NCI-H2171 (cell line): ENCODE data around the gene ARHGAP28.

ENCODE experiments used
- DNase-seq: peaks from one replicate; lab custom pipeline; 2025; lab: John Stamatoyannopoulos, UW

Gene ARHGAP28

GRCh38 chr18:6961331-6961730 is 231.8 kb downstream of the ARHGAP28 start:
- no peak for DNase-seq

DNA sequence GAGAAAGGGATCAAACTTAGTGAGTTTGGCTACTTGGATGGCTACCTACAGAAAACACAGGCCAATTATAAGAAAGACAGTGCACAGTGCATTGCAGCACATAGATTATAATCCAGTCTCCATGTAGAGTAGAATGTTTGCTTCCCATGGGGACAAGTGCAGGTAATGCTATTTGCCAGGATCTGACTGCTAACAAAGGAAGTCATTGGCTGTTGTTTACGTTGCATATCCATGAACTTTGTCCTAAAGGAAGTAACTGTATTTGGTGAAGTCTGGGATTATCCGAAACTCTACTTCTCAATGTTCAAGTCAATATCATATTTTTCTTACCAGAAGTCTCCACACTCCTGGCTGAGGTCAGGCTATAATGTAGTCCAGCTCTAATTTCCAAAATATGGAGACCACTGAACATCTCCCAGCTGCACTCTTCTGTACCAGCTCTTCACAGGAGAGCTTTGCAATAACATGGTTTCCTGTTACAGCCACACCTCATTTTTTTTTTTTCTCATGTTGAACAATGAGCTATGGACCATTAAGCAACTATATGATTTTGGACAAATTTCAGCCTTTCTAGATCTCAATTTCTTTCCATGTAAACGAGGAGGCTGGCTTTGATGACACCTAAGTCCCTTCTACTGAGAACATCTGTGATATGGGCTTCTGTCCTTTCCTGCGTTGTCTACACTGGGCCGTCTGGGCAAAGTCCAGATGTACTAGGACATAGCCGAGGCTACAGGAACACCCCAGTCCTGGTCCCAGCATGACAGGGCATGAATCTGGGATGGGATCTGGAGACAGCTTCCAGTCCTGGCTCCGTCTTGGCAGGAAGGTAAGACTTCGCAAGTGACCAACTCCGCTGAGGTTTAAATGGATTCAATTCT is 233.3 kb downstream of the ARHGAP28 start:
- DNase-seq = no peak

DNA sequence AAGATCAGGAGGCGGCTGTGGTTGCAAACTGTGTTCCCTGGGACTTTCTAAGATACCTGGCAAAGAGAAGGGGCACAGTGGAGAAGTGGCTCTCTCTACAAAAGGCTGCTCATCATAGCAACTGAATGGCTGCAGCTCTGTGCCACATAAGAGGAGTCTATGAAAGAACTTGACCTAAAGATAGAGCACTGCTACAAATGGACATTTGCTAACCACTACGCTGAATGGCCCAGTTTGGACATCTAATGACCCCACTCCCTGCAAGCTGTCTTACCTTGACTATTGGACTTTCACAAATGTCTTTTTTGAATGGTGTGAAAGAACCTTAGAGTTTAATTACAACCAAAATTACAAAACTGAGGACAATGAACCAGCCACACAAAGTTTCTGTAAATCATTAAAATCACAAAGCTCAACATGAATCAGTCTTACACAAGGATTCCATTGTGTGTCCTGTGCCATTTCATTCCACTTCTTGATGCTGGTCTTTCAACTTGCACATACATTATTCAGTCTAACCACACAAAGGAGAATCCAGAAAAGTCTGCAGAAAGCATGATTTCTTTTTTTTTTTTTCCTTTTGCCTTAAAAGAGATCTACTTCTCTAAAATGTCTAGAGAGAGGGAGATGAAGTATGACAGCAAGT is 234.1 kb downstream of the ARHGAP28 start:
- no peak for DNase-seq
